ENCODE measurements around the gene DYRK3. TPM values are rescaled to one million over a fixed set of nuclear protein-coding genes. Genes with fewer than 3 reads are reported as not detected.

Gene DYRK3
- total RNA-seq, 1 experiment from 2014 or later: 7.1 TPM

GRCh38 chr1:206653715-206654459 lies 18.6 kb downstream of the DYRK3 start:
- Histone ChIP-seq H3K9me2 (ENCODE audit: insufficient read depth) (no peaks in the 10 kb centered on the region), H3K9ac (ENCODE audit: low read length) (no peak overlapping the region), H3K27me3 (ENCODE audit: insufficient read depth, low read length) (no peaks in the 10 kb centered on the region), H3K27ac (ENCODE audit: low read depth, low read length) (no peak overlapping the region), H4K20me1 (ENCODE audit: insufficient read depth) (no peaks in the 10 kb centered on the region), H3K4me2 (ENCODE audit: low read length) (no peak overlapping the region), H2AFZ (ENCODE audit: low read depth, low read length, poor library complexity, severe bottlenecking) (no peak overlapping the region), H3K79me2 (ENCODE audit: insufficient read depth, low read length) (no peaks in the 10 kb centered on the region), H3K36me3 (ENCODE audit: control insufficient read depth in 1 of 2, insufficient read depth in 2 of 2, low read length in 2 of 2) (no peaks in the 10 kb centered on the region), H3K4me3 (replicated peaks in 1 of 2; ENCODE audit: low read depth in 1 of 2, low read length in 2 of 2) (no peak overlapping the region), H3K4me1 (ENCODE audit: control insufficient read depth in 1 of 2, insufficient read depth in 2 of 2, low read length in 2 of 2) (no peaks in the 10 kb centered on the region; a peak in 1 of 4 replicates), H3K9me3 (ENCODE audit: control insufficient read depth in 1 of 2, insufficient read depth in 1 of 2, low read depth in 1 of 2, low read length in 2 of 2) (no peaks in the 10 kb centered on the region)
- no peak for TF ChIP-seq CTCF (IDR thresholded peaks at IDR 0.05 in 2 of 3, conservative IDR thresholded peaks at IDR 0.05 in 1 of 3; ENCODE audit: borderline replicate concordance in 1 of 3, insufficient read depth in 1 of 3, low read depth in 2 of 3, low read length in 2 of 3)
- no peak for TF ChIP-seq ZNF274 (IDR thresholded peaks at IDR 0.05; ENCODE audit: low read depth, low read length)
- TF ChIP-seq POLR2A (IDR thresholded peaks at IDR 0.05; ENCODE audit: borderline replicate concordance, extremely low read depth, insufficient read depth, insufficient read length): no peak
- TF ChIP-seq FOSL1 (IDR thresholded peaks at IDR 0.05; ENCODE audit: low read depth): no peak
- no peak for TF ChIP-seq POLR2AphosphoS5 (IDR thresholded peaks at IDR 0.05; ENCODE audit: low read depth, low read length)
- no peak for TF ChIP-seq CEBPB (IDR thresholded peaks at IDR 0.05; ENCODE audit: low read depth)
- TF ChIP-seq EZH2phosphoT487 (IDR thresholded peaks at IDR 0.05; ENCODE audit: borderline replicate concordance): no peak
- no peak for TF ChIP-seq SRF (IDR thresholded peaks at IDR 0.05; ENCODE audit: low read depth)
- TF ChIP-seq TCF7L2 (IDR thresholded peaks at IDR 0.05; ENCODE audit: borderline replicate concordance, extremely low read depth, insufficient read depth, insufficient read length): no peak
- TF ChIP-seq YY1 (IDR thresholded peaks at IDR 0.05; ENCODE audit: extremely low read depth, insufficient replicate concordance, low read depth, low read length): no peak
- no peak for TF ChIP-seq ZFX (IDR thresholded peaks at IDR 0.05)
- no peak for TF ChIP-seq RAD21 (IDR thresholded peaks at IDR 0.05; ENCODE audit: low read depth)
- TF ChIP-seq MAX (IDR thresholded peaks at IDR 0.05): no peak
- no peak for TF ChIP-seq ELF1 (IDR thresholded peaks at IDR 0.05; ENCODE audit: borderline replicate concordance, low read depth)
- no peak for TF ChIP-seq CBX3 (IDR thresholded peaks at IDR 0.05; ENCODE audit: low read depth)
- no peak for TF ChIP-seq ZBTB33 (IDR thresholded peaks at IDR 0.05; ENCODE audit: extremely low read depth, insufficient replicate concordance, low read length)
- TF ChIP-seq EGR1 (IDR thresholded peaks at IDR 0.05; ENCODE audit: low read depth): no peak
- TF ChIP-seq EZH2 (IDR thresholded peaks at IDR 0.05): no peak
- TF ChIP-seq SIN3A (IDR thresholded peaks at IDR 0.05; ENCODE audit: low read depth): no peak
- ChIA-PET RAD21 (ENCODE audit: low non-redundant PET in 1 of 2, low total read pairs in 2 of 2, uncharacterized antibody in 2 of 2, unreplicated experiment in 2 of 2) (no interaction called here), CTCF (interaction anchor here (3.4 kb wide), 1 partner anchor 10 kb away, joined by 13 read pairs; no protein-coding TSS in a partner anchor), POLR2A (no interaction called here)
- ATAC-seq: no peak
- intact Hi-C loops (cut with micrococcal nuclease): no loop called here
- no TSS peak for BruUV-seq (replicated peaks)
- DNase-seq (ENCODE audit: low read depth, low spot score): no peak

All from HCT116 (cell line).